KMS-11 (cell line): ENCODE data around the gene TMTC1.

Experiments used
- H2AFZ ChIP-seq: fragments of 200-600 bp; sonication (generic); 2 replicates; pipeline ENCODE4 v1.6.1; 2016; ENCODE audit warnings: antibody characterized with exemption, mixed run types, low read depth
- H3K27ac ChIP-seq: fragments of 200-600 bp; sonication (generic); 2 replicates; pipeline ENCODE4 v1.6.1; 2016; ENCODE audit warnings: mild to moderate bottlenecking, mixed run types
- H3K27me3 ChIP-seq: fragments of 200-600 bp; sonication (generic); 2 replicates; pipeline ENCODE4 v1.6.1; 2017; ENCODE audit warnings: mild to moderate bottlenecking, low read depth, mixed run types, moderate library complexity; ENCODE audit not compliant: insufficient read depth
- H3K36me3 ChIP-seq: fragments of 200-600 bp; sonication (generic); 2 replicates; pipeline ENCODE4 v1.6.1; 2017; ENCODE audit warnings: mild to moderate bottlenecking, mixed run types; ENCODE audit not compliant: insufficient read depth
- H3K4me1 ChIP-seq: fragments of 200-600 bp; sonication (generic); 2 replicates; pipeline ENCODE4 v1.6.1; 2016; ENCODE audit warnings: mild to moderate bottlenecking, low read depth, mixed run types; ENCODE audit not compliant: poor library complexity, severe bottlenecking
- H3K4me2 ChIP-seq: fragments of 200-600 bp; sonication (generic); 2 replicates; pipeline ENCODE4 v1.7.0; 2016; ENCODE audit warnings: mild to moderate bottlenecking, mixed run types
- H3K4me3 ChIP-seq: fragments of 200-600 bp; sonication (generic); IDR thresholded peaks from 2 replicates; pipeline ENCODE4 v1.6.1; 2017; ENCODE audit warnings: low read depth, low read length, mixed read lengths; ENCODE audit not compliant: insufficient read depth
- H3K79me2 ChIP-seq: fragments of 200-600 bp; sonication (generic); 2 replicates; pipeline ENCODE4 v1.6.1; 2016; ENCODE audit warnings: low read depth, mixed run types; ENCODE audit not compliant: insufficient read depth
- H3K9ac ChIP-seq: fragments of 200-600 bp; sonication (generic); 2 replicates; pipeline ENCODE4 v1.6.1; 2016; ENCODE audit warnings: mild to moderate bottlenecking, mixed run types
- H4K20me1 ChIP-seq: fragments of 200-600 bp; sonication (generic); 2 replicates; pipeline ENCODE4 v1.6.1; 2016; ENCODE audit warnings: mild to moderate bottlenecking, mixed run types; ENCODE audit not compliant: insufficient read depth
- TF ChIP-seq, protein P1 (sequence below): fragments of 200-600 bp; sonication (generic); conservative IDR thresholded peaks from 2 replicates; pipeline ENCODE4 v1.6.1; 2017; ENCODE audit warnings: low read depth, mild to moderate bottlenecking, antibody characterized with exemption, low read length, moderate library complexity, mixed read lengths

The TMTC1 gene

DNA sequence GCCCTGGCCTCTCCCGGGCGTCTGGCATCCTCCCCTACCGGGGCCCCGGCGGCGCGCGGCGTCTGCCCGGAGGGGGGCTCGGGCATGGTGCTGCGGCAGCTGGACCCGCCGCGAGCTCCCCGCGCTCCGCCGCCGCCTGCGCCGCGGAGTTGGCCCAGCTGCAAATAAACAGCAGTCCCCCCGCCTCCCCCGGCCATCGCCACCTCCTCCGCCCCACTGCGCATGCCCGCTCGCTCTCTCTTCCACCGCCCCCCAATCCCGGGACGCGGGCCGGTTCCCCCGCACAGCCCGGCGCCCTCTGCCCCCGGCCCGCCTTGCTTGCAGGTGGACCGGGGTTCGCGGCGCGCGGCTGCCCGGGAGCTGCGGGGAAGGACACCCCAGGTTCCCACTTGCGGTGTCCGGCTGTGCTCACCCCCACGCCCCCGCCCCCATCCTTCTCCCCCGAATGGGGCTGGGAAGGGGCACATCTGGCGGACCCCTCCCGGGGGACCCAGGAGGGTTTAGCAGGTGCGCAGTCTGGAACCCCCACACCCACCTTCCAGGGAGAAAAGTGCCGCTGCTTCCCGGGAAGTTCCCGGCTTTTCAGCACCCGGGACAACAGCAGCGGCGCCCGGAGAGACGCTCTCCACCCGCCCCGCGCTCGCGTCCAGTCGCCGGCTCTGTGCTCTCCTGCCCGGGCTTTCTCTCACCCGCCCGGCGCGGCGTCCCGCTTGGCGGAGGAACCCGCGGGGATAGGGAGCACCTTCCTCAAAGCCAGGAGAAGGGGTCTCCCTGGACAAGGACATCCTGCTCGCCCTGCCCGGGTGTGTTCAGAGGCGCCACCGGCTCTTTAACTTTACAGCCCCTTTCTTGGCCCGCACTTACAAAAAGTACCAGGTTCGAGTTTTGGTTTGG is at the start of gene TMTC1:
Gene TMTC1, minus strand, starts transcription at position 170 of the 894 bp plus-strand sequence. CDS start 191 bp downstream, outside the sequence.
- peak within 1 kb of the TSS; percentile 89 for H3K4me2 ChIP-seq
- peak within 1 kb of the TSS; percentile 87 for H3K9ac ChIP-seq
- H3K27me3 ChIP-seq: no peaks in the 10 kb centered on the region
- H3K79me2 ChIP-seq: peaks cover 29% of the 10 kb centered on the region
- H3K4me1 ChIP-seq: peaks cover 29% of the 10 kb centered on the region
- TF ChIP-seq, protein P1, sequence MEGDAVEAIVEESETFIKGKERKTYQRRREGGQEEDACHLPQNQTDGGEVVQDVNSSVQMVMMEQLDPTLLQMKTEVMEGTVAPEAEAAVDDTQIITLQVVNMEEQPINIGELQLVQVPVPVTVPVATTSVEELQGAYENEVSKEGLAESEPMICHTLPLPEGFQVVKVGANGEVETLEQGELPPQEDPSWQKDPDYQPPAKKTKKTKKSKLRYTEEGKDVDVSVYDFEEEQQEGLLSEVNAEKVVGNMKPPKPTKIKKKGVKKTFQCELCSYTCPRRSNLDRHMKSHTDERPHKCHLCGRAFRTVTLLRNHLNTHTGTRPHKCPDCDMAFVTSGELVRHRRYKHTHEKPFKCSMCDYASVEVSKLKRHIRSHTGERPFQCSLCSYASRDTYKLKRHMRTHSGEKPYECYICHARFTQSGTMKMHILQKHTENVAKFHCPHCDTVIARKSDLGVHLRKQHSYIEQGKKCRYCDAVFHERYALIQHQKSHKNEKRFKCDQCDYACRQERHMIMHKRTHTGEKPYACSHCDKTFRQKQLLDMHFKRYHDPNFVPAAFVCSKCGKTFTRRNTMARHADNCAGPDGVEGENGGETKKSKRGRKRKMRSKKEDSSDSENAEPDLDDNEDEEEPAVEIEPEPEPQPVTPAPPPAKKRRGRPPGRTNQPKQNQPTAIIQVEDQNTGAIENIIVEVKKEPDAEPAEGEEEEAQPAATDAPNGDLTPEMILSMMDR: no peak
- H3K27ac ChIP-seq: peak within 1 kb of the TSS; percentile 81
- H3K4me3 ChIP-seq: peak within 1 kb of the TSS; percentile 36
- no peaks in the 10 kb centered on the region for H4K20me1 ChIP-seq
- H2AFZ ChIP-seq: peak within 1 kb of the TSS; percentile 82
- H3K36me3 ChIP-seq: no peaks in the 10 kb centered on the region

DNA sequence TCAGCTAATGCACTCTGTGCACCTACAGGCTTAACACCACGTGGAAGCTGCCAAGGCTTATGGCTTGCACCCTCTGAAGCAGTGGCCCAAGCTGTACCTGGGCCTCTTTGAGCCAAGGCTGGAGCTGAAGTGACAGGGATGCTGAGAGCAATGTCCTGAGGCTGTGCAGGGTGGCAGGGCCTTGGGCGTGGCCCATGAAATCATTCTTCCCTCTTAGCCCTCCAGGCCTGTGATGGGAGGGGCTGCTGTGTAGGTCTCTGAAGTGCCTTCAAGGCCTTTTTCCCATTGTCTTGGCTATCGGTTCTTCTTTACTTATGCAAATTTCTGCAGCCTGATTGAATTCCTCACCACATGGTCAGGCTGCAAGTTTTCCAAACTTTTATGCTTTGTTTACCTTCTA is 47.4 kb upstream of the TMTC1 start:
- Histone ChIP-seq H4K20me1 (no peaks in the 10 kb centered on the region), H3K36me3 (no peaks in the 10 kb centered on the region), H3K9ac (no peak overlapping the region), H3K27ac (no peak overlapping the region), H3K4me1 (no peaks in the 10 kb centered on the region), H3K79me2 (no peaks in the 10 kb centered on the region), H2AFZ (no peak overlapping the region), H3K4me3 (no peak overlapping the region), H3K27me3 (no peaks in the 10 kb centered on the region), H3K4me2 (no peak overlapping the region)
- TF ChIP-seq, protein P1: no peak

DNA sequence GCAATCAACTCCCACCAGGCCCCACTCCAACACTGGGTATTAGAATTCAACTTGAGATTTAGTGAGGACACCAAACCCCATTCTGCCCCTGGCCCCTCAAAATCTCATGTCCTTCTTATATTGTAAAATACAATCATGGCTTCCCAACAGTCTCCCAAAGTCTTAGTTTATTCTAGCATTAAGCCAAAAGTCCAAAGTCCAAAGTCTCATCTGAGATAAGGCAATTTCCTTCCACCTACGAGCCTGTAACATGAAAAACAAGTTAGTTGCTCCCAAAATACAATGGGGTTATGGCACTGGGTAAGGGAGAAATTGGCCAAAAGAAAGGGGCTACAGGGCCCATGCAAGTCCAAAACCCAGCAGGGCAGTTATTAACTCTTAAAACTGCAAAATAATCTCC is 46.6 kb upstream of the TMTC1 start:
- H4K20me1 ChIP-seq: no peaks in the 10 kb centered on the region
- no peak overlapping the region for H3K9ac ChIP-seq

DNA sequence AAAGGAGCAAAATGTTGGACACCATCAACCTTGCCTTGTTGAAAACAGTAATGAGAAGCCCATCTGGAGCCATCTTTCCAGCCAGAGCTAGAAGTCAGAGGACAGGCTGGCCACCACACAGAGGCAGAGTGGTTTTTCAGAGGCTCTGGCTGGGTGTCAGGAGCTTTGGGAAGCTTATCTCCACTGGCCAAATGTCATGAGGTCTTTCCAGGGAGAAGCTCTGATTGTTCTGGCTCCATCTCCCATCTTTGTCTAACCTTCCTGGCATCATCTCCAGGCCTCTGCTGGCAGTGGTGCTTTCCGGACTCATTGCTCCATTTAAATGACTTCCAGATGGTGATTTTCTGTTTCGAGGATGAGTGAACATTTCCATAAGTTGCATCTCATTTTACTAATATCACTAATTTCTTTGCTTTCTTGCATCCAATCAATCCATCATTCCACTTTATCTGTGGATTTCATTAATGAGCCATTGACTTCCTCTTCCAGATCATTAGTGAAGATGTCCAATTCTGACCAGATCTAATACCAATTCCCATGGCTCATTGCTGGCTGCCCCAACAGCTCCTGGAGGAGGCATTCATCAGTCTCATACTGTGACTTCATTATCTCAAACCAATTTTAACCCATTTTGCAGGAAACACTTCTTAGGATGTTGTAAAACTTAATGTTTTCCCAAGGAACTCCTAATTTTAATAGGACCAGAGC is 35.3 kb upstream of the TMTC1 start:
- TF ChIP-seq, protein P1: no peak
- Histone ChIP-seq H3K4me3 (no peak overlapping the region), H3K4me1 (no peaks in the 10 kb centered on the region), H3K79me2 (no peaks in the 10 kb centered on the region), H3K36me3 (no peaks in the 10 kb centered on the region), H3K27me3 (no peaks in the 10 kb centered on the region), H3K27ac (no peak overlapping the region), H3K9ac (no peak overlapping the region), H3K4me2 (no peak overlapping the region), H2AFZ (no peak overlapping the region), H4K20me1 (no peaks in the 10 kb centered on the region)

More for the DNA sequence above, 46.6 kb upstream of the TMTC1 start:
- H3K27me3 ChIP-seq: no peaks in the 10 kb centered on the region
- no peak overlapping the region for H3K4me3 ChIP-seq
- H3K4me2 ChIP-seq: no peak overlapping the region
- no peaks in the 10 kb centered on the region for H3K79me2 ChIP-seq
- no peaks in the 10 kb centered on the region for H3K4me1 ChIP-seq
- TF ChIP-seq, protein P1: no peak
- H3K36me3 ChIP-seq: no peaks in the 10 kb centered on the region
- no peak overlapping the region for H2AFZ ChIP-seq
- no peak overlapping the region for H3K27ac ChIP-seq
